HepG2 (cell line): Measurements from ENCODE around the gene DUSP16. TPM values are rescaled to one million over a fixed set of nuclear protein-coding genes. Genes with fewer than 3 reads are reported as not detected.

ENCODE experiments used
- ARID2 ChIP-seq: sonication (generic); formaldehyde crosslinking; IDR thresholded peaks from 2 replicates; pipeline ENCODE4 v1.8.1; 2022; ENCODE audit warnings: mild to moderate bottlenecking, missing genetic modification reagents, borderline replicate concordance
- CCAR2 ChIP-seq: fragments of 200-400 bp; formaldehyde crosslinking; optimal IDR thresholded peaks from 2 replicates; pipeline ENCODE3; 2018; ENCODE audit warnings: low read depth, mild to moderate bottlenecking, low read length, moderate library complexity
- CEBPG ChIP-seq: IDR thresholded peaks from 2 replicates; pipeline ENCODE4 v1.6.1; 2016
- CENPT ChIP-seq: sonication (generic); formaldehyde crosslinking; IDR thresholded peaks from 2 replicates; pipeline ENCODE4 v1.8.0; 2022; ENCODE audit warnings: low read depth, mild to moderate bottlenecking, moderate library complexity, missing genetic modification reagents
- EP300 ChIP-seq, 3 experiments: sonication (generic) in 1 of 3; formaldehyde crosslinking in 1 of 3; IDR thresholded peaks; 2 replicates each; pipeline versions ENCODE4 v1.5.1 to v1.6.1; 2011 to 2020; ENCODE audit warnings: low read depth in 2 of 3, low read length in 2 of 3, borderline replicate concordance in 1 of 3, improper control_type of control experiment in 1 of 3, mild to moderate bottlenecking in 1 of 3, missing genetic modification reagents in 1 of 3, moderate library complexity in 1 of 3
- ERF ChIP-seq: IDR thresholded peaks from 2 replicates; pipeline ENCODE4 v1.6.1; 2018; ENCODE audit warnings: missing biosample characterization, missing genetic modification reagents
- FOSL2 ChIP-seq: sonication (generic); formaldehyde crosslinking; IDR thresholded peaks from 2 replicates; pipeline ENCODE4 v1.4.0; 2020; ENCODE audit warnings: missing genetic modification reagents
- GLI4 ChIP-seq: sonication (generic); formaldehyde crosslinking; IDR thresholded peaks from 2 replicates; pipeline ENCODE4 v1.5.1; 2020; ENCODE audit warnings: missing genetic modification reagents, mild to moderate bottlenecking, moderate library complexity, borderline replicate concordance
- HCFC1 ChIP-seq: fragments of 150-350 bp; IDR thresholded peaks from 2 replicates; pipeline ENCODE4 v1.6.1; 2014; ENCODE audit warnings: low read depth, low read length
- NFATC3 ChIP-seq: sonication (generic); formaldehyde crosslinking; IDR thresholded peaks from 2 replicates; pipeline ENCODE4 v1.5.1; 2020; ENCODE audit warnings: mild to moderate bottlenecking, missing genetic modification reagents
- NPAS2 ChIP-seq: sonication (generic); formaldehyde crosslinking; IDR thresholded peaks from 2 replicates; pipeline ENCODE4 v1.8.0; 2022; ENCODE audit warnings: mild to moderate bottlenecking, missing genetic modification reagents, borderline replicate concordance
- PLRG1 ChIP-seq: fragments of 450-650 bp; conservative IDR thresholded peaks from 2 replicates; pipeline ENCODE4 v1.6.1; 2016
- POLR2AphosphoS5 ChIP-seq: IDR thresholded peaks from 2 replicates; pipeline ENCODE4 v1.6.1; 2012; ENCODE audit warnings: low read depth, low read length
- SOX6 ChIP-seq, 2 experiments: fragments of 450-650 bp in 1 of 2; sonication (generic) in 1 of 2; formaldehyde crosslinking in 1 of 2; IDR thresholded peaks; 2 replicates each; pipeline versions ENCODE4 v1.4.0 to v1.6.1; 2017 to 2020; ENCODE audit warnings: antibody characterized with exemption in 1 of 2, mild to moderate bottlenecking in 1 of 2, missing genetic modification reagents in 1 of 2
- SRF ChIP-seq: IDR thresholded peaks from 2 replicates; pipeline ENCODE4 v1.6.1; 2011; ENCODE audit warnings: mild to moderate bottlenecking, low read depth, low read length, moderate library complexity
- SYNCRIP ChIP-seq: fragments of 200-400 bp; formaldehyde crosslinking; IDR thresholded peaks from 2 replicates; pipeline ENCODE4 v1.6.1; 2018; ENCODE audit warnings: mild to moderate bottlenecking, low read depth, low read length; ENCODE audit not compliant: insufficient read depth
- THAP8 ChIP-seq: sonication (generic); formaldehyde crosslinking; IDR thresholded peaks from 2 replicates; pipeline ENCODE4 v1.5.1; 2020; ENCODE audit warnings: missing genetic modification reagents, mild to moderate bottlenecking, borderline replicate concordance
- YEATS4 ChIP-seq: sonication (generic); formaldehyde crosslinking; IDR thresholded peaks from 2 replicates; pipeline ENCODE4 v1.4.0; 2020; ENCODE audit warnings: missing genetic modification reagents, borderline replicate concordance
- ZHX2 ChIP-seq, 2 experiments: sonication (generic) in 1 of 2; formaldehyde crosslinking in 1 of 2; IDR thresholded peaks; 2 replicates each; pipeline versions ENCODE4 v1.6.1 to v1.9.0; 2014 to 2022; ENCODE audit warnings: antibody characterized with exemption in 1 of 2, borderline replicate concordance in 1 of 2, inconsistent platforms in 1 of 2, low read depth in 1 of 2, missing genetic modification reagents in 1 of 2
- ZNF101 ChIP-seq: sonication (generic); formaldehyde crosslinking; IDR thresholded peaks from 2 replicates; pipeline ENCODE4 v1.4.0; 2020; ENCODE audit warnings: mild to moderate bottlenecking, low read depth, missing genetic modification reagents, borderline replicate concordance
- ZNF331 ChIP-seq: sonication (generic); formaldehyde crosslinking; IDR thresholded peaks from 2 replicates; pipeline ENCODE4 v1.4.0; 2020; ENCODE audit warnings: missing genetic modification reagents
- ZNF549 ChIP-seq: sonication (generic); formaldehyde crosslinking; IDR thresholded peaks from 2 replicates; pipeline ENCODE4 v1.5.0; 2020; ENCODE audit warnings: missing genetic modification reagents
- ZNF660 ChIP-seq: sonication (generic); formaldehyde crosslinking; IDR thresholded peaks from 2 replicates; pipeline ENCODE4 v1.5.1; 2020; ENCODE audit warnings: mild to moderate bottlenecking, low read depth, missing genetic modification reagents, borderline replicate concordance
- ZNF709 ChIP-seq: sonication (generic); formaldehyde crosslinking; IDR thresholded peaks from 2 replicates; pipeline ENCODE4 v1.5.0; 2020; ENCODE audit warnings: mild to moderate bottlenecking, missing genetic modification reagents
- polyA plus RNA-seq, 8 experiments: library from polyadenylated mRNA; depleted of rRNA in 3 of 8; stranded (reverse) in 7 of 8; unstranded in 1 of 8; fragments of >200 nt; fragmentation: Illumina TruSeq in 4 of 8; extraction: Trizol in 4 of 8; gene quantifications; 2 replicates each; pipeline versions ENCODE4 v1.2.1 to v1.2.3, GENCODE V29; 2011 to 2016; ENCODE audit warnings: low read depth in 4 of 8, missing spikeins in 1 of 8, mixed read lengths in 1 of 8; ENCODE audit not compliant: insufficient read depth in 1 of 8
- total RNA-seq, 5 experiments: library from RNA; depleted of rRNA; stranded (reverse); fragments of >200 nt; fragmentation: Illumina TruSeq; extraction: Trizol; gene quantifications; 2 replicates each; pipeline ENCODE4 v1.2.3, GENCODE V29; 2016; ENCODE audit warnings: low read depth in 1 of 5

Gene DUSP16
- total and polyA plus RNA-seq, 2 of the 13 experiments (the other 11 are each of a cell fraction or from before 2014, with no cell fraction given), result 45.7 to 46.6 TPM

- TF ChIP-seq EP300 (IDR thresholded peaks at IDR 0.05; ENCODE audit: low read depth in 2 of 2, low read length in 2 of 2), result peak in 1 of 2 experiments; percentile 91; a peak in 2 of 4 replicates
- TF ChIP-seq EP300 (CRISPR knock-in tag; IDR thresholded peaks at IDR 0.05; ENCODE audit: borderline replicate concordance), result no peak; the same call in 1 of the 2 replicates
- no peak for TF ChIP-seq PLRG1
- TF ChIP-seq ZNF331, result 0 out of 2 replicates have a peak, but pooled peaks have one; percentile 40
- TF ChIP-seq CEBPG (CRISPR knock-in tag), result peak; percentile 91
- no peak for TF ChIP-seq ZNF660
- no peak for TF ChIP-seq HCFC1
- no peak for TF ChIP-seq GLI4 (CRISPR knock-in tag)
- TF ChIP-seq FOSL2, result peak; percentile 69
- TF ChIP-seq ARID2 (CRISPR knock-in tag), result no peak
- TF ChIP-seq SYNCRIP, result no peak
- TF ChIP-seq SRF, result no peak
- no peak for TF ChIP-seq NPAS2 (CRISPR knock-in tag)
- TF ChIP-seq ZNF549 (CRISPR knock-in tag), result no peak
- TF ChIP-seq THAP8 (CRISPR knock-in tag), result no peak
- TF ChIP-seq NFATC3 (CRISPR knock-in tag), result no peak
- TF ChIP-seq ZHX2 (IDR thresholded peaks at IDR 0.05; ENCODE audit: low read depth), result no peak
- 0 out of 2 replicates have a peak, but pooled peaks have one; percentile 42 for TF ChIP-seq ZHX2 (CRISPR knock-in tag; IDR thresholded peaks at IDR 0.05; ENCODE audit: borderline replicate concordance)
- no peak for TF ChIP-seq YEATS4 (CRISPR knock-in tag)
- no peak for TF ChIP-seq CENPT (CRISPR knock-in tag)
- TF ChIP-seq CCAR2, result no peak
- TF ChIP-seq POLR2AphosphoS5, result peak; percentile 80
- TF ChIP-seq ZNF101, result no peak
- TF ChIP-seq ERF (CRISPR knock-in tag), result no peak
- TF ChIP-seq SOX6 (IDR thresholded peaks at IDR 0.05), result no peak
- TF ChIP-seq SOX6 (CRISPR knock-in tag; IDR thresholded peaks at IDR 0.05), result peak; percentile 61
- TF ChIP-seq ZNF709, result no peak
These were observed 1.9 kb downstream of the DUSP16 start (continued) for GRCh38 chr12:12560587-12561370.
